HUES48 (cell line): Measurements from ENCODE around the gene ALPL.
"Not testable (repeated sequence)": the region's sequence is repeated elsewhere in the genome, so short reads cannot be mapped to it uniquely, and the experiment has no call there.

ENCODE experiments used
- H3K27ac ChIP-seq: one replicate; pipeline ENCODE4 v1.7.0; 2013; ENCODE audit warnings: low read depth, low read length, inconsistent platforms
- H3K27me3 ChIP-seq: 2 replicates; pipeline ENCODE4 v1.6.1; 2013; ENCODE audit warnings: mild to moderate bottlenecking, low read length; ENCODE audit not compliant: control insufficient read depth, insufficient read depth
- H3K36me3 ChIP-seq: 2 replicates; pipeline ENCODE4 v1.6.1; 2013; ENCODE audit warnings: low read length; ENCODE audit not compliant: control insufficient read depth, insufficient read depth
- H3K4me1 ChIP-seq: 2 replicates; pipeline ENCODE4 v1.6.1; 2013; ENCODE audit warnings: mild to moderate bottlenecking, low read length; ENCODE audit not compliant: control insufficient read depth, insufficient read depth
- H3K4me3 ChIP-seq: 2 replicates; pipeline ENCODE4 v1.5.1; 2013; ENCODE audit warnings: mild to moderate bottlenecking, low read depth, low read length
- H3K9ac ChIP-seq: 2 replicates; pipeline ENCODE4 v1.6.1; 2013; ENCODE audit warnings: mild to moderate bottlenecking, low read depth, low read length, moderate library complexity
- H3K9me3 ChIP-seq: 2 replicates; pipeline ENCODE4 v1.6.1; 2013; ENCODE audit warnings: low read length; ENCODE audit not compliant: control insufficient read depth, insufficient read depth

The ALPL gene

GRCh38 chr1:21562896-21563295, 53.7 kb downstream of the ALPL start:
- H3K27ac ChIP-seq: no peak overlapping the region
- no peaks in the 10 kb centered on the region for H3K27me3 ChIP-seq
- H3K9me3 ChIP-seq: no peaks in the 10 kb centered on the region
- H3K36me3 ChIP-seq: peaks cover 33% of the 10 kb centered on the region
- no peak overlapping the region for H3K9ac ChIP-seq
- H3K4me3 ChIP-seq: no peak overlapping the region
- no peaks in the 10 kb centered on the region for H3K4me1 ChIP-seq

GRCh38 chr1:21563971-21564370, 54.7 kb downstream of the ALPL start:
- no peak overlapping the region for H3K9ac ChIP-seq
- H3K36me3 ChIP-seq: peaks cover 36% of the 10 kb centered on the region
- H3K4me3 ChIP-seq: no peak overlapping the region
- no peak overlapping the region for H3K27ac ChIP-seq
- H3K27me3 ChIP-seq: no peaks in the 10 kb centered on the region
- no peaks in the 10 kb centered on the region for H3K4me1 ChIP-seq
- H3K9me3 ChIP-seq: no peaks in the 10 kb centered on the region

- no peaks in the 10 kb centered on the region for H3K4me1 ChIP-seq
- no peak overlapping the region for H3K4me3 ChIP-seq
- H3K9me3 ChIP-seq: no peaks in the 10 kb centered on the region
- no peak overlapping the region for H3K9ac ChIP-seq
- no peak overlapping the region for H3K27ac ChIP-seq
- H3K36me3 ChIP-seq: peaks cover 36% of the 10 kb centered on the region
- H3K27me3 ChIP-seq: no peaks in the 10 kb centered on the region
These were observed 55.4 kb downstream of the ALPL start for GRCh38 chr1:21564521-21565095.

GRCh38 chr1:21565285-21565684, 56.1 kb downstream of the ALPL start:
- H3K4me3 ChIP-seq: no peak overlapping the region
- no peaks in the 10 kb centered on the region for H3K27me3 ChIP-seq
- H3K9me3 ChIP-seq: no peaks in the 10 kb centered on the region
- H3K4me1 ChIP-seq: no peaks in the 10 kb centered on the region
- H3K36me3 ChIP-seq: peaks cover 40% of the 10 kb centered on the region
- H3K9ac ChIP-seq: no peak overlapping the region
- H3K27ac ChIP-seq: no peak overlapping the region

- H3K9me3 ChIP-seq, H3K9ac ChIP-seq, H3K27me3 ChIP-seq, H3K27ac ChIP-seq, H3K4me3 ChIP-seq, H3K4me1 ChIP-seq: not testable (repeated sequence)
- H3K36me3 ChIP-seq: peaks cover 37% of the 10 kb centered on the region; the same call in 1 of the 2 replicates
These were observed 57.1 kb downstream of the ALPL start for GRCh38 chr1:21566361-21566760.

GRCh38 chr1:21567241-21568005, 58.2 kb downstream of the ALPL start:
- no peaks in the 10 kb centered on the region for H3K9me3 ChIP-seq
- H3K36me3 ChIP-seq: peaks cover 33% of the 10 kb centered on the region
- H3K27ac ChIP-seq: no peak overlapping the region
- H3K9ac ChIP-seq: no peak overlapping the region
- no peaks in the 10 kb centered on the region for H3K27me3 ChIP-seq
- H3K4me3 ChIP-seq: no peak overlapping the region
- H3K4me1 ChIP-seq: no peaks in the 10 kb centered on the region

GRCh38 chr1:21568006-21568746, 59.0 kb downstream of the ALPL start:
- peaks cover 29% of the 10 kb centered on the region for H3K36me3 ChIP-seq
- H3K4me3 ChIP-seq: no peak overlapping the region
- H3K9me3 ChIP-seq: no peaks in the 10 kb centered on the region
- H3K27me3 ChIP-seq: no peaks in the 10 kb centered on the region
- H3K9ac ChIP-seq: no peak overlapping the region
- no peaks in the 10 kb centered on the region for H3K4me1 ChIP-seq
- H3K27ac ChIP-seq: no peak overlapping the region

- Histone ChIP-seq H3K36me3 (peaks cover 26% of the 10 kb centered on the region), H3K9ac (no peak overlapping the region), H3K9me3 (no peaks in the 10 kb centered on the region), H3K4me1 (peaks cover 5% of the 10 kb centered on the region; the same call in 1 of the 2 replicates), H3K27me3 (no peaks in the 10 kb centered on the region), H3K27ac (no peak overlapping the region), H3K4me3 (no peak overlapping the region)
These were observed 59.7 kb downstream of the ALPL start for GRCh38 chr1:21568809-21569385.

GRCh38 chr1:21569820-21570527, 60.8 kb downstream of the ALPL start:
- H3K36me3 ChIP-seq: peaks cover 16% of the 10 kb centered on the region
- H3K4me3 ChIP-seq: no peak overlapping the region
- no peak overlapping the region for H3K27ac ChIP-seq
- no peaks in the 10 kb centered on the region for H3K9me3 ChIP-seq
- no peaks in the 10 kb centered on the region for H3K27me3 ChIP-seq
- H3K4me1 ChIP-seq: peaks cover 14% of the 10 kb centered on the region
- no peak overlapping the region for H3K9ac ChIP-seq

- Histone ChIP-seq H3K36me3 (peaks cover 16% of the 10 kb centered on the region), H3K9ac (no peak overlapping the region), H3K9me3 (no peaks in the 10 kb centered on the region), H3K27ac (no peak overlapping the region), H3K27me3 (no peaks in the 10 kb centered on the region), H3K4me3 (no peak overlapping the region), H3K4me1 (peaks cover 19% of the 10 kb centered on the region)
These were observed 61.3 kb downstream of the ALPL start for GRCh38 chr1:21570528-21570875.
